Measurements from ENCODE around the gene EID1.
A peak's percentile ranks its signal among the peaks of the same experiment; 100 is the strongest.
"Not testable (repeated sequence)": the region's sequence is repeated elsewhere in the genome, so short reads cannot be mapped to it uniquely, and the experiment has no call there.

Gene EID1

GRCh38 chr15:48909313-48909712 lies 31.4 kb downstream of the EID1 start:
- not testable (repeated sequence) for H3K36me3 ChIP-seq (ENCODE audit: control insufficient read depth, insufficient read depth, low read length); H3K4me3 ChIP-seq (ENCODE audit: extremely low read depth, insufficient read depth, low read length, poor library complexity, severe bottlenecking); H3K27ac ChIP-seq (ENCODE audit: low read depth, low read length, severe bottlenecking); H3K9me3 ChIP-seq (ENCODE audit: control insufficient read depth, low read length); H3K4me1 ChIP-seq (ENCODE audit: control insufficient read depth, insufficient read depth, low read length, poor library complexity, severe bottlenecking)
- WGBS, 2 experiments (ENCODE audit: insufficient coverage in 2 of 2), result 83 to 90% methylated on average over 1 to 2 of the region's 2 CpGs

GRCh38 chr15:48910554-48910953 lies 32.6 kb downstream of the EID1 start:
- H3K9me3 ChIP-seq (ENCODE audit: control insufficient read depth, low read length); H3K27ac ChIP-seq (ENCODE audit: low read depth, low read length, severe bottlenecking); H3K36me3 ChIP-seq (ENCODE audit: control insufficient read depth, insufficient read depth, low read length); H3K4me1 ChIP-seq (ENCODE audit: control insufficient read depth, insufficient read depth, low read length, poor library complexity, severe bottlenecking); H3K4me3 ChIP-seq (ENCODE audit: extremely low read depth, insufficient read depth, low read length, poor library complexity, severe bottlenecking): not testable (repeated sequence)
- WGBS, 2 experiments (ENCODE audit: insufficient coverage in 2 of 2), result 67 to 100% methylated on average over 1 of the region's 2 CpGs

- Histone ChIP-seq H3K36me3 (ENCODE audit: control insufficient read depth, insufficient read depth, low read length) (no peaks in the 10 kb centered on the region), H3K27ac (ENCODE audit: low read depth, low read length, severe bottlenecking) (no peak overlapping the region), H3K4me1 (ENCODE audit: control insufficient read depth, insufficient read depth, low read length, poor library complexity, severe bottlenecking) (no peaks in the 10 kb centered on the region), H3K4me3 (ENCODE audit: extremely low read depth, insufficient read depth, low read length, poor library complexity, severe bottlenecking) (no peak overlapping the region), H3K9me3 (ENCODE audit: control insufficient read depth, low read length) (no peaks in the 10 kb centered on the region)
- WGBS, 2 experiments (ENCODE audit: insufficient coverage in 2 of 2), result 94% methylated on average over 4 of the region's 4 CpGs
These were observed 35.2 kb downstream of the EID1 start for GRCh38 chr15:48913141-48913540.

GRCh38 chr15:48914717-48915116 lies 36.8 kb downstream of the EID1 start:
- H3K27ac ChIP-seq (ENCODE audit: low read depth, low read length, severe bottlenecking), result no peak overlapping the region
- 89 to 100% methylated on average over 1 of the region's 3 CpGs for WGBS, 2 experiments (ENCODE audit: insufficient coverage in 2 of 2)

GRCh38 chr15:48915861-48916260 lies 37.9 kb downstream of the EID1 start:
- WGBS, 2 experiments (ENCODE audit: insufficient coverage in 2 of 2), result 80 to 87% methylated on average over 1 to 2 of the region's 3 CpGs
- no peaks in the 10 kb centered on the region for H3K9me3 ChIP-seq (ENCODE audit: control insufficient read depth, low read length)
- H3K4me1 ChIP-seq (ENCODE audit: control insufficient read depth, insufficient read depth, low read length, poor library complexity, severe bottlenecking), result no peaks in the 10 kb centered on the region
- H3K36me3 ChIP-seq (ENCODE audit: control insufficient read depth, insufficient read depth, low read length), result no peaks in the 10 kb centered on the region
- H3K27ac ChIP-seq (ENCODE audit: low read depth, low read length, severe bottlenecking), result no peak overlapping the region
- no peak overlapping the region for H3K4me3 ChIP-seq (ENCODE audit: extremely low read depth, insufficient read depth, low read length, poor library complexity, severe bottlenecking)

More at GRCh38 chr15:48914717-48915116, 36.8 kb downstream of the EID1 start:
- no peaks in the 10 kb centered on the region for H3K9me3 ChIP-seq (ENCODE audit: control insufficient read depth, low read length)
- no peak overlapping the region for H3K4me3 ChIP-seq (ENCODE audit: extremely low read depth, insufficient read depth, low read length, poor library complexity, severe bottlenecking)
- H3K4me1 ChIP-seq (ENCODE audit: control insufficient read depth, insufficient read depth, low read length, poor library complexity, severe bottlenecking), result no peaks in the 10 kb centered on the region
- H3K36me3 ChIP-seq (ENCODE audit: control insufficient read depth, insufficient read depth, low read length), result no peaks in the 10 kb centered on the region

- H3K4me1 ChIP-seq (ENCODE audit: control insufficient read depth, insufficient read depth, low read length, poor library complexity, severe bottlenecking), result no peaks in the 10 kb centered on the region
- H3K9me3 ChIP-seq (ENCODE audit: control insufficient read depth, low read length), result no peaks in the 10 kb centered on the region
- no peak overlapping the region for H3K4me3 ChIP-seq (ENCODE audit: extremely low read depth, insufficient read depth, low read length, poor library complexity, severe bottlenecking)
- no peaks in the 10 kb centered on the region for H3K36me3 ChIP-seq (ENCODE audit: control insufficient read depth, insufficient read depth, low read length)
- 88% methylated on average over 2 of the region's 3 CpGs; no CpG with 5 or more reads in 1 of the 2 experiments for WGBS, 2 experiments (ENCODE audit: insufficient coverage in 2 of 2)
- no peak overlapping the region for H3K27ac ChIP-seq (ENCODE audit: low read depth, low read length, severe bottlenecking)
These were observed 38.8 kb downstream of the EID1 start for GRCh38 chr15:48916721-48917120.

- WGBS, 2 experiments (ENCODE audit: insufficient coverage in 2 of 2), result no CpG with 5 or more reads among the region's 2 CpGs
- Histone ChIP-seq H3K27ac (ENCODE audit: low read depth, low read length, severe bottlenecking) (no peak overlapping the region), H3K4me1 (ENCODE audit: control insufficient read depth, insufficient read depth, low read length, poor library complexity, severe bottlenecking) (no peaks in the 10 kb centered on the region), H3K36me3 (ENCODE audit: control insufficient read depth, insufficient read depth, low read length) (no peaks in the 10 kb centered on the region), H3K4me3 (ENCODE audit: extremely low read depth, insufficient read depth, low read length, poor library complexity, severe bottlenecking) (no peak overlapping the region), H3K9me3 (ENCODE audit: control insufficient read depth, low read length) (no peaks in the 10 kb centered on the region)
These were observed 44.1 kb downstream of the EID1 start for GRCh38 chr15:48922046-48922445.

- Histone ChIP-seq H3K36me3 (ENCODE audit: control insufficient read depth, insufficient read depth, low read length) (no peaks in the 10 kb centered on the region), H3K9me3 (ENCODE audit: control insufficient read depth, low read length) (no peaks in the 10 kb centered on the region), H3K4me1 (ENCODE audit: control insufficient read depth, insufficient read depth, low read length, poor library complexity, severe bottlenecking) (peaks cover 5% of the 10 kb centered on the region), H3K4me3 (ENCODE audit: extremely low read depth, insufficient read depth, low read length, poor library complexity, severe bottlenecking) (no peak overlapping the region), H3K27ac (ENCODE audit: low read depth, low read length, severe bottlenecking) (no peak overlapping the region)
- WGBS, 2 experiments (ENCODE audit: insufficient coverage in 2 of 2), result 80% methylated on average over 1 of the region's 5 CpGs; no CpG with 5 or more reads in 1 of the 2 experiments
These were observed 46.8 kb downstream of the EID1 start for GRCh38 chr15:48924528-48925393.

GRCh38 chr15:48925714-48926223 lies 47.8 kb downstream of the EID1 start:
- no peak overlapping the region for H3K4me3 ChIP-seq (ENCODE audit: extremely low read depth, insufficient read depth, low read length, poor library complexity, severe bottlenecking)
- WGBS, 2 experiments (ENCODE audit: insufficient coverage in 2 of 2), result 54 to 59% methylated on average over 9 of the region's 9 CpGs

GRCh38 chr15:48928877-48929538 lies 51.1 kb downstream of the EID1 start:
- Histone ChIP-seq H3K9me3 (ENCODE audit: control insufficient read depth, low read length) (no peaks in the 10 kb centered on the region), H3K27ac (ENCODE audit: low read depth, low read length, severe bottlenecking) (no peak overlapping the region), H3K36me3 (ENCODE audit: control insufficient read depth, insufficient read depth, low read length) (no peaks in the 10 kb centered on the region), H3K4me3 (ENCODE audit: extremely low read depth, insufficient read depth, low read length, poor library complexity, severe bottlenecking) (no peak overlapping the region), H3K4me1 (ENCODE audit: control insufficient read depth, insufficient read depth, low read length, poor library complexity, severe bottlenecking) (peaks cover 5% of the 10 kb centered on the region)
- WGBS, 2 experiments (ENCODE audit: insufficient coverage in 2 of 2), result 100% methylated on average over 2 of the region's 6 CpGs; no CpG with 5 or more reads in 1 of the 2 experiments

More at GRCh38 chr15:48925714-48926223, 47.8 kb downstream of the EID1 start:
- peak overlapping the region; percentile 75 for H3K27ac ChIP-seq (ENCODE audit: low read depth, low read length, severe bottlenecking)
- H3K36me3 ChIP-seq (ENCODE audit: control insufficient read depth, insufficient read depth, low read length), result no peaks in the 10 kb centered on the region
- peaks cover 5% of the 10 kb centered on the region for H3K4me1 ChIP-seq (ENCODE audit: control insufficient read depth, insufficient read depth, low read length, poor library complexity, severe bottlenecking)
- H3K9me3 ChIP-seq (ENCODE audit: control insufficient read depth, low read length), result no peaks in the 10 kb centered on the region
